GM19023 (cell line): ENCODE results near the gene RBP2.

Experiments used
- ATAC-seq: cut with Tn5 transposase; IDR thresholded peaks from one replicate; pipeline ENCODE4 v1.9.1; 2021; ENCODE audit warnings: mild to moderate bottlenecking, moderate library complexity; ENCODE audit not compliant: unreplicated experiment

The RBP2 gene

GRCh38 chr3:139476348-139476747 is at the start of gene RBP2:
Gene RBP2, minus strand, starts transcription at chr3:139476516. Its CDS starts 57 bp downstream, at chr3:139476459.
- no peak for ATAC-seq

- ATAC-seq: no peak
Measured at GRCh38 chr3:139524841-139525636, 48.7 kb upstream of the RBP2 start.

GRCh38 chr3:139523718-139524117 is 47.4 kb upstream of the RBP2 start:
- no peak for ATAC-seq

- no peak for ATAC-seq
Measured at GRCh38 chr3:139523166-139523565, 46.9 kb upstream of the RBP2 start.

DNA sequence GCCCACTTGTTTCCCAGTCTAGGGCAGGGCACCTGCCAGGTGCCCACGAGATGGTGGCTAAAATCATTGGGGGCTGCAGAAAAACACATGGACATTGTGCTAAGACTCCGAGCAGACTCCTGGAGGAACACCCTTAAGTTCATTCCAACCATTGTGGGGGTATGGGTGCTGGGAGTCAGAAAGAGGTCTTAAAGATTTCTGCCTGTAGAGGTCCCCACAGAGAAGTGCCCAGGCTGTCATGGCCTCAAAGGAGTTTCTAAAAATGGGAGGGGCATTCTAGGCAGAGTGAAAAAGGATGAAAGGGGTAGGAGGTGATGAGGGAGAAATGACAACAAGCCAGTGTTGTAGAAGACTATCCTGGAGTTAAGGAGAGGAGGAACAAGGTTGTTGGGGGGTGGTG is 46.1 kb upstream of the RBP2 start:
- ATAC-seq: no peak

DNA sequence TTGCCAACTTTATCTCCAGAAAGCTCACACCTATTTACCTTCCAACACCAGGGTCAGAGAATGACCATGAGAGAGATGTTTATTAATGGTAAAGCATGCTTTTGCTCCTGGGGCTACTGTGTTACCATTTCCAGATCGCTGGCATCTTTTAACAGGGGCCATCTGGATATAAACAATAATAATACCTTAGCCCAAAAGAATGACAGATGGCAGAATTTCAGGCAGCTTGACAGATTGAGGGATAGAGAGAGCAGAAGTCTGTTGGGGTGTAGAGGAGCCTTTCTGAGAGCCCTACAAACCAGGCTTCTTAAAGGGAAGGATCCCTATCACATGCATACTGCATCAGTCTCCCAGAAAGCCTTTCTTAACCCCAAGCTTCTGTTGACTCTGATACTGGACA is 45.5 kb upstream of the RBP2 start:
- ATAC-seq: no peak

DNA sequence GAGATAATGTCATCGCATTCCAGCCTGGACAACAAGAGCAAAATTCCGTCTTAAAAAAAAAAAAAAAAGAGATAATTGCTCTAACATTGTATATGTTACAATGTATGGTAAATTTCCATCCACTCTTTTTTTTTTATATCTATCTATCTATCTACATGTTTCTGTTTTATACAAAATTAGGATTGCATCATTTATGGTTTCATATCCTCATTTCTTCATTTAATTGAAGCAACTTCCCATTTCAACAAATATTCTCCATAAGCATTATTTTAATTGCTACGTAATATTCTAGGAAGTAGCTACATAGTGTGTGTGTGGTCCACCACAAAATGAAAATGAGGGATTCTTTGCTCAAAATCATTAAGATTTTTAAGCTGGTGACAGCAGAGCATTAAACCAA is 44.8 kb upstream of the RBP2 start:
- ATAC-seq: no peak

GRCh38 chr3:139519998-139520737 is 43.9 kb upstream of the RBP2 start:
- ATAC-seq: no peak

DNA sequence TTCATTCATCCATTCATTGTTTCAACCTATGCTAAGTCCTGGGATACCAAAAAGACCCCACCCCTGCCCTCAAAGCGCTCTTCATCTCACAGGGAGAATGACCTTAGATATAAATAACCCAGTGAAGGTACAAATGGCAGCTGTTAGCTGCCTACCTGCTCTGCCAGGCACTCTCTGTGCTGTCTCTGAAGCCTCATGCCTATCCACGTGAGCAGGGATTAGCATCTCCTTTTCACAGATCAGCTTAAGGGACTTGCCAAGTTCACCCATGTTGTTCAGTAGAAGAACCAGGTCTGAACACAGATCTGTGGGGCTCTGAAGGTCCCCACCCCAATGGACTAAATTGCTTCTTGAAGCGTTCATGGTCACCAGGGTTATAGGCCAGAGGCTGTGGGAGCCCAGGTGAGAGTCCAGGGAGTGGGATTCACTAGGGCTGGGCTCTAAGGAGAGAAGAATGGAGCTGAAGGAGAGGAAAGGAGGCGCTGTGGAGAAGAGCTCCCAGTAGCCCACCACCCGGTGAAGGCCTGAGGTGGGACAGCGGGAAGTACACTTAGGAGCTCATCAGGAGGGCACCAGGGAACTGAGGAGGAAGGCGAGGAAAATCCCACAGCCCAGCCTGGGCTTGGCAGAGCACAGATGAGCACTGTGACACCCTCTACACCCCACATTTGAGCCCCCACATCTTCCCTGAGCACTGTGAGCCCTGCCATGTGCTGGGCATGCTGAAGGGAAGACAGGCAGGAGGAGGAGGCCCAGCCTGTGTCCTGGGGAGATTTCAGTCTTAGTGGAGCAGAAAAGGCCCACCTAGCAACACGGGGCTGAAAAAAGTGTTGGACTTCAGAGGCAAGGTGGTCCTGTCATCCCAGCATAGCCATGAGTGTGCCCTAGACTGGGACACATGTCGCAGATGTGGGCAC is 42.9 kb upstream of the RBP2 start:
- no peak for ATAC-seq

DNA sequence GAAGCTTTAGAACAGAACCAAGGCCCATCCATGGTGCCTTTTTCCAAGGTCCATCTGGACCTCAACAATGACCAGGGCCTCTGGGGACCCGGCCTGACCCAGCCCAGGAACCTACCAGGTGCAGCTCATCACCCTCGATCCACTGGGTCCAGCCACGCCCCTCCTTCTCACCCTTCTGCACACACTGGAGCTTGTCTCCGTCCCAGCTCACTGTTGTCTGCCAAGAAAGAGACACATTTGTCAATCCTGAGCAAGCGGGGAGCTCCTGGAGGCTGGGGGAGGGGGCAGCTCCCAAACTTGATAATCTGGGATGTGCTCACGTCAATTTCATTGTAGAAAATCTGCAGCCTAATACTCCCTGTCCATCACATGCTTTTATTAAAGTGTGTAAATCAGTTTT is 42.0 kb upstream of the RBP2 start:
- ATAC-seq: no peak

DNA sequence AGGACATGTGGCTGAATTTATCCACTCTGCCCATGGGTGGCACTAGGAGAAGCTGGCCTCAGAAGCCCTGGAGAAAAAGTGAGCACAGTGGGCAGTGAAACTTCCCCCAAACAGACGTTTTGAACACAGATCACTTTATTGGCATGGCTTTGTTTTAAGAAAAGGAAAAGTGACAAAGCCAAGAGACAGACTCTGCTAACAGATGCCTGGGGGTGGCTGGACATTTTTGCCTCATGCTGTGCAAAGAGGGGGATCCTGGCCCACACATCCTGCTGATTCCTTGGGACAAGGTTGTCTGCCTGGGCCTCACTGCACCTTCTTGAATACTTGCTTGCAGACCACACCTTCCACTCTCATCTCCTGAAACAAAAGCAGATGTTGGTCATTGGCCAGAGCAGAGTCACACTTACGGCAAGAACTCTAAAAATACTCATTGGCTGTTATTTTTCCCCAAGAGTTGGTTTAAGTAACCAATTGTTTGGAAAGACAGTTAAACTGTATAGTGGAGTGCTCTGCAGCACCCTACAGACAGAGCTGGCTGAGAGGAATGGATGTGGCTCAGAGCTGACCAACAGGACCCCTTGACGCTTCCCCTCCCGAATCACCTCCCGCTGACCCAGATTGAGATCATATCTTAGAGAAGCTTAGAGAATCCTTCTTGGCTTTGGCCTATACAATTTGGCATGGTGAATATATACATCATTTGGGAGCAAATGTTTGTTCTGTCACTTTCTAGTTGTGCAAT is 41.2 kb upstream of the RBP2 start:
- ATAC-seq: no peak

DNA sequence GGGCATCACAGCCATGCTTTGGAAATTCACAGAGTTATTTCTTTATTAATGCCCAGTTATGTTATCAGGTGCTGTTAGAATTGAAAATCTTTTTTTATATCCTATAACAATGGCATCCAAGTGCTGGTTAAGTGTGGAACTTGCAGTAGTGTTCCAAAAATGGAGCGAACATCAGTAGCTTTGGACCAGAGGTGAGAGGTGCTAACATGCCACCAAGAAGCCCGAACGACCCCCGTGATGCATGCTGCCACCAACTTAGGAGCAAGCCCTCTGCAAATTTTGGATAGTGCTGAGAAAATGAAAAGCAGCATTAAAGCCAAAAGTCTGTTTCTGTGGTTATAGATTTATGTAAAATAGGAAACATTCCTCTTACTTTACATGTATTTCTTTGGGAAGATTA is 38.4 kb upstream of the RBP2 start:
- ATAC-seq: no peak

DNA sequence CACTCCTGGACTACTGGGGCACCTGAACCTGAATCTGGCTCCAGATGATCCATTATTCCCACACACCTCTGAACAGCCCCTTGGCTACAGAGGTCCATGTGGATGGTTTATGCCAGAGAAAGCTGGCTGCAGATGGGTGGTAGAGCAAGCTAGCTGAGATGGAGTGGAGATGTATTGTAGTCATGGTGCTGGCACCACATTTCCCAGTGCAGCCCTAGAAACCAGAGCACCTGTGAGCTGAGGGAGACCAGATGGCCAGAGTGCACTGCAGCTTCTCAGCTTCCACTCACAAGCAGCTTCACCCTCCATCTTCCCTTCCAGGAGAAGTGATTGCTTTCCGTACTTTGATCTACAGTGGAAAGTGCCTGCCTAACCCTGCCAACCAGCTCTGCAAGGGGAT is 33.3 kb upstream of the RBP2 start:
- no peak for ATAC-seq

DNA sequence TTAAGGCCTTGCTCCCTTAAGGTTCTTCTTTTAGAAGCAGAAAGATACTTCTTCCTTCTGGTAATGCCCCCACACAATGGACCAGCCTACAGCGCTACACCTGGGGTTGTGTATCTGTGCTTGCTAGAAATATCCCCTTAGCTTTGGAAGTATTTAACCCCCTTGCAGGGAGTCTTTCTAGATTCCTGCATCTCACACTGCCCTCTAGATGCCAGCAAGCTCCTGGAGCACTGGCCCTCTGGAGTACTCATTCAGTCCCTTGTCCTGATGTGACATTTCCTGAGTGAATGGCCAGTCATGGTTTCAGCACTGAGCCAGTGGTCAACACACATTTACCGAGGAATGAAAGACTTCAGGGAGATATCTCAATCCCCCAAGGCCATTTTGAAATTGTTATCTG is 30.4 kb upstream of the RBP2 start:
- no peak for ATAC-seq

- no peak for ATAC-seq
Measured at GRCh38 chr3:139505829-139506386, 29.6 kb upstream of the RBP2 start.

DNA sequence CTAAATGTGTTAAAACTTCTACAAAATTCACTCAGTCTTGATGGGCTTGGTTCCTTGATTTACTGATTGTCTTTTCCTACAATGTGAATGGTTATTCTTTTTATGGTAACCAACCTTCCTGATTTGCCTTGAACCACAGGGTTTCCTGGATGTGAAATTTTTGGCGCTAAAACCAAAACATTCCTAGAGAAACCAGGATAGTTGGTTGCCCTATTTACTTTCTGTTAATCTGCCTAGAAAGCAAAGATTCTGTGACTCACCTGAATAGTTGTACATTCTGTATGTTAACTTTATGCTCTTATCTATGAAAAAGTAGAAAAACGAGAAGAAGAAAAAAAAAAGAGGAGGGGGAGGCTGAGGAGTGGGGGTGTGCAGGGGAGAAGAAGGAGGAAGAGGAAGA is 23.2 kb upstream of the RBP2 start:
- ATAC-seq: no peak

GRCh38 chr3:139493826-139494385 is 17.6 kb upstream of the RBP2 start:
- ATAC-seq: no peak

DNA sequence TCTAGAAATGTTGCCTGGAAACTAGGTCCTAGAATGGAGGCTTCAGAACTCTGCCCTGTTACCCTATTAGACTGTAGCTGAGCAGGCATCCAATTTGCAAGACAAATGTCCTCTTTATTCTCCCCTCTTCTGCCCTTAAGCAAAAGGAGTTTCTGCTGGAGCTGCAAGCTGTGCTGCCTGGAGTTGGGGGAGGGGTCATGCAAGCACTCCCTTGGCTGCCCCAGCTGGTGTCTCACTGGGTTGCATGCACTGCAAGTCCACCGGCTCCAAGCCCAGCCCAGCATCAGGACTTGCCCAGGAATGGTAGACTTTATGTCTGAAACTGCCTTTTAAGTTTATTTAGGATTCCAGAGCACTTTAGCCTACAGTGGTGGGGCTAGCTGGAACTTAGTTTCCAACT is 15.7 kb upstream of the RBP2 start:
- ATAC-seq: no peak

- ATAC-seq: no peak
Measured at GRCh38 chr3:139491027-139491700, 14.8 kb upstream of the RBP2 start.
